ENCODE results near the gene ACSBG1. TPM values are rescaled to one million over a fixed set of nuclear protein-coding genes. Genes with fewer than 3 reads are reported as not detected.

ACSBG1 gene
- polyA plus RNA-seq, 1 donor (not counting 4 experiments of a cell fraction or from before 2014, with no cell fraction given): 0.01 TPM

GRCh38 chr15:78213425-78213750, 21.0 kb downstream of the ACSBG1 start:
- peaks cover 2% of the 10 kb centered on the region for H3K9me1 ChIP-seq (ENCODE audit: control insufficient read depth, extremely low read depth, insufficient read depth, low read length)
- DNase-seq (ENCODE audit: low read depth, low spot score) (no peak), FAIRE-seq (no peak)
- H3K27ac ChIP-seq (ENCODE audit: control insufficient read depth, insufficient read depth, low read length): no peak overlapping the region
- peaks cover 8% of the 10 kb centered on the region for H3K27me3 ChIP-seq (ENCODE audit: control insufficient read depth, extremely low read depth, insufficient read depth, low read length)
- dilution Hi-C loops (cut with MboI; ENCODE audit: extremely low pct_ligation_motif_present, low sequenced_read_pairs): no loop called here
- H3K4me3 ChIP-seq (ENCODE audit: control insufficient read depth in 2 of 3, extremely low read depth in 1 of 3, insufficient read depth in 2 of 3, low read depth in 1 of 3, low read length in 3 of 3): no peak overlapping the region
- no peak overlapping the region for H2AFZ ChIP-seq (ENCODE audit: control insufficient read depth, low read length)
- H3K9ac ChIP-seq (ENCODE audit: control insufficient read depth, extremely low read depth, insufficient read depth, low read length): no peak overlapping the region
- H3K9me3 ChIP-seq (ENCODE audit: control insufficient read depth, low read depth, low read length): no peaks in the 10 kb centered on the region
- no peaks in the 10 kb centered on the region for H4K20me1 ChIP-seq (ENCODE audit: control insufficient read depth, extremely low read depth, insufficient read depth, low read length)
- no peaks in the 10 kb centered on the region for H3K36me3 ChIP-seq (ENCODE audit: control insufficient read depth in 2 of 2, extremely low read depth in 1 of 2, insufficient read depth in 2 of 2, low read length in 2 of 2)
- no peak overlapping the region for H3K4me2 ChIP-seq (ENCODE audit: control insufficient read depth, extremely low read depth, insufficient read depth, low read depth, low read length)
- H3K79me2 ChIP-seq (ENCODE audit: control insufficient read depth, insufficient read depth, low read length): no peaks in the 10 kb centered on the region
- TF ChIP-seq EZH2 (IDR thresholded peaks at IDR 0.05; ENCODE audit: low read length): no peak
- TF ChIP-seq, protein P1, sequence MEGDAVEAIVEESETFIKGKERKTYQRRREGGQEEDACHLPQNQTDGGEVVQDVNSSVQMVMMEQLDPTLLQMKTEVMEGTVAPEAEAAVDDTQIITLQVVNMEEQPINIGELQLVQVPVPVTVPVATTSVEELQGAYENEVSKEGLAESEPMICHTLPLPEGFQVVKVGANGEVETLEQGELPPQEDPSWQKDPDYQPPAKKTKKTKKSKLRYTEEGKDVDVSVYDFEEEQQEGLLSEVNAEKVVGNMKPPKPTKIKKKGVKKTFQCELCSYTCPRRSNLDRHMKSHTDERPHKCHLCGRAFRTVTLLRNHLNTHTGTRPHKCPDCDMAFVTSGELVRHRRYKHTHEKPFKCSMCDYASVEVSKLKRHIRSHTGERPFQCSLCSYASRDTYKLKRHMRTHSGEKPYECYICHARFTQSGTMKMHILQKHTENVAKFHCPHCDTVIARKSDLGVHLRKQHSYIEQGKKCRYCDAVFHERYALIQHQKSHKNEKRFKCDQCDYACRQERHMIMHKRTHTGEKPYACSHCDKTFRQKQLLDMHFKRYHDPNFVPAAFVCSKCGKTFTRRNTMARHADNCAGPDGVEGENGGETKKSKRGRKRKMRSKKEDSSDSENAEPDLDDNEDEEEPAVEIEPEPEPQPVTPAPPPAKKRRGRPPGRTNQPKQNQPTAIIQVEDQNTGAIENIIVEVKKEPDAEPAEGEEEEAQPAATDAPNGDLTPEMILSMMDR (optimal IDR thresholded peaks at IDR 0.05 in 1 of 3, IDR thresholded peaks at IDR 0.05 in 1 of 3, conservative IDR thresholded peaks at IDR 0.05 in 1 of 3; ENCODE audit: extremely low read depth in 1 of 3, insufficient read depth in 2 of 3, low read length in 3 of 3): no peak
- peaks cover 28% of the 10 kb centered on the region for H3K4me1 ChIP-seq (ENCODE audit: control insufficient read depth, extremely low read depth, insufficient read depth, low read length)

- TF ChIP-seq EZH2 (IDR thresholded peaks at IDR 0.05; ENCODE audit: low read length): no peak
- TF ChIP-seq, protein P1 (optimal IDR thresholded peaks at IDR 0.05 in 1 of 3, IDR thresholded peaks at IDR 0.05 in 1 of 3, conservative IDR thresholded peaks at IDR 0.05 in 1 of 3; ENCODE audit: extremely low read depth in 1 of 3, insufficient read depth in 2 of 3, low read length in 3 of 3): no peak
- Histone ChIP-seq H3K4me1 (ENCODE audit: control insufficient read depth, extremely low read depth, insufficient read depth, low read length) (peaks cover 28% of the 10 kb centered on the region), H3K79me2 (ENCODE audit: control insufficient read depth, insufficient read depth, low read length) (no peaks in the 10 kb centered on the region), H4K20me1 (ENCODE audit: control insufficient read depth, extremely low read depth, insufficient read depth, low read length) (no peaks in the 10 kb centered on the region), H3K9me3 (ENCODE audit: control insufficient read depth, low read depth, low read length) (no peaks in the 10 kb centered on the region), H2AFZ (ENCODE audit: control insufficient read depth, low read length) (no peak overlapping the region), H3K9me1 (ENCODE audit: control insufficient read depth, extremely low read depth, insufficient read depth, low read length) (peaks cover 2% of the 10 kb centered on the region), H3K27ac (ENCODE audit: control insufficient read depth, insufficient read depth, low read length) (no peak overlapping the region), H3K27me3 (ENCODE audit: control insufficient read depth, extremely low read depth, insufficient read depth, low read length) (peaks cover 8% of the 10 kb centered on the region), H3K9ac (ENCODE audit: control insufficient read depth, extremely low read depth, insufficient read depth, low read length) (no peak overlapping the region), H3K4me3 (ENCODE audit: control insufficient read depth in 2 of 3, extremely low read depth in 1 of 3, insufficient read depth in 2 of 3, low read depth in 1 of 3, low read length in 3 of 3) (no peak overlapping the region), H3K4me2 (ENCODE audit: control insufficient read depth, extremely low read depth, insufficient read depth, low read depth, low read length) (peak overlapping the region; percentile 14), H3K36me3 (ENCODE audit: control insufficient read depth in 2 of 2, extremely low read depth in 1 of 2, insufficient read depth in 2 of 2, low read length in 2 of 2) (no peaks in the 10 kb centered on the region)
- no peak for DNase-seq (ENCODE audit: low read depth, low spot score)
- dilution Hi-C loops (cut with MboI; ENCODE audit: extremely low pct_ligation_motif_present, low sequenced_read_pairs): no loop called here
- no peak for FAIRE-seq
Measured at GRCh38 chr15:78212546-78213424, 21.6 kb downstream of the ACSBG1 start.

Data from keratinocyte (primary cell).